ENCODE data around the gene KYNU. TPM values are rescaled to one million over a fixed set of nuclear protein-coding genes. Genes with fewer than 3 reads are reported as not detected.
"Not testable (repeated sequence)": the region's sequence is repeated elsewhere in the genome, so short reads cannot be mapped to it uniquely, and the experiment has no call there.

Gene KYNU
- total RNA-seq, 1 donor: 0.54 TPM

GRCh38 chr2:142993771-142994170 lies 116.3 kb downstream of the KYNU start:
- no peak for DNase-seq (ENCODE audit: low read depth in 2 of 3, low spot score in 2 of 3)

DNA sequence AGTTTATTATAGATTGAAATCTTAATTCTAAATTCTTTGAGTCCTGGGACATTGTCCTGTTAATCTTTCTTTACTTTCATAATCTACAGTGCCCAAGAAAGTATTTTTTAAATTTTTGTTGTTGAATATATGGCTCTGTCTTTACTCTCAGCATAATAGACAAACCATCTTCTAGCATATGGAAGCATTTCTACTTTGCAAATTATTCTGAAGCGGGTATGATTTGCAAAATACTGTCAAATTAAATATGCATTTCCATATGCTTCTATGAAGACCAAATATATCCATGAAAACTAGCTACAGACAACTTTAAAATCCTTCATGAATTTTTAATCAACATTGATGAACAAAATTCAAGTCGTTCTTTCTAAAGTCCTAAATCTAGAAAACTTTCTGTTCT lies 117.2 kb downstream of the KYNU start:
- no peak for DNase-seq (ENCODE audit: low read depth in 2 of 3, low spot score in 2 of 3)

GRCh38 chr2:142997231-142997630 lies 119.8 kb downstream of the KYNU start:
- DNase-seq (ENCODE audit: low read depth in 2 of 3, low spot score in 2 of 3): no peak

DNA sequence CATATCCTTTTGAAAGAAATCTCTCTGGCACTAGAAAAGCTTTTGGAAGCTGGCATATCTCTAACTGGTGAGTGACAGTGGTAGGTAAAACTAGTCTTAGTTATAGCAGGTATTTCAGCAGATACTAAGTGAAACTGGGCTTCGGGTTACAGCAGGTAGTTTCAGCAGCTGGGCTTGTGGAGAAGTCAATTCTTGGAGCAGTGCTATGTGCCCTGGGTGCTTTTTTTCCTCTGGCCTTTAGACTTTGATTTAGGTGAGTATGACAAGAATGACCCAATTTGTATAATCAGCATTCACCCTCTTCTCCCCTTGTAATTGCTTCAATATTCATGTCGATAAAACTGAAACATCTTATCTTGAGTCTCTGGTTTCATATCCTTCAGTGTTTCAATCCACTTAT lies 123.1 kb downstream of the KYNU start:
- no peak for DNase-seq (ENCODE audit: low read depth in 2 of 3, low spot score in 2 of 3)

DNA sequence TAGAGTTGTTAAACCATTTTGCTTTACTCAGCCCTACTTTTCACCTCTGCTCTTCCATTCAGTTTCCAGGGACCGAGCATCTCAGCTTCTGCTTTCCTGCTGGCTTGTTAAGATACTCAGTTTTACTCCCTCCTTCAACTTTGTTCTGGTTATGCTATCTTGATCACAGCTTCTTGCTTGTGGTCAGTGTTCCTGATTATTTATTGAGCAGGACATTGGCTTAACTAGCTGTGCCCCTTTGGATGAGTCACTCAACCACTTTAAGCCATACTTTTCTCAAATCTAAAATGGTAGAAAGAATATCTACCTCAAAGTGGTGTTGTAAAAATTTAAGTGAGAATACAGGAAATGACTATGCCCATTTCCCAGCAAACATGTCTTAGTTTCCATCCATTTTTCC lies 124.0 kb downstream of the KYNU start:
- no peak for DNase-seq (ENCODE audit: low read depth in 2 of 3, low spot score in 2 of 3)

DNA sequence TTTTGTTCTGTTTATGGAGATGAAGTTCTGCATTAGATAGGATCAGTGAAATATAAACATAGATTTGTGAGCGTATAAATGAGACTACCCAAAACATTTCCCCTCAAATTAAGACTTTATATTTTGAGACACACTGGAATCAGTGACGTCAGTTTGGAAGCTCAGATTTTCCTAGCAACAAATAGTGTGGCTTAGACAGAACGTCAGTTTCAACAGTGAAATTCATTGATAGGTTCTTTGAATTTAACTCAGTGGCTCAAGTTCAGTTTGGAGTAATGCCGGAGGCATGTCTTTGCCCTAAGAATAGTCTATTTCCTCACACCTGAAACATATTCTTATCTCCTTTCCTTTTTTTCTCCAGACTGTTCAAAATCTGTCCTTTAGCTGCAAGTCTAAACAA lies 138.2 kb downstream of the KYNU start:
- DNase-seq (ENCODE audit: low read depth in 2 of 3, low spot score in 2 of 3): no peak

- DNase-seq (ENCODE audit: low read depth in 2 of 3, low spot score in 2 of 3): peak in 1 of 3 donors; percentile 11
Measured at GRCh38 chr2:143026411-143027054, 149.1 kb downstream of the KYNU start.

DNA sequence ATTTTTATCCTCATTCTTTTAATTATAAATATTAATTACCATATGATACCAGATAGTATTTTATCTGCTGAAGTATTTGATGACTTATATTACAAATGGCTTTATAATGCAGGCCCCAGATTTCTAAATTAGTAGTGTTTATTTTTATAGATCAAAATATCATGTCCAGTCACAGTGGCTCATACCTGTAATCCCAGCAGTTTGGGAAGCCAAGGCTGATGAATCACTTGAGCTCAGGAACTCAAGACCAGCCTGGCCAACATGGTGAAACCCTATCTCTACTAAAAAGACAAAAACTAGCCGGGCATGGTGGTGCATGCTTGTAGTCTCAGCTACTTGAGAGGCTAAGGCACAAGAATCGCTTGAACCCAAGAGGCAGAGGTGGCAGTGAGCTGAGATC lies 151.7 kb downstream of the KYNU start:
- DNase-seq (ENCODE audit: low read depth in 2 of 3, low spot score in 2 of 3): no peak

DNA sequence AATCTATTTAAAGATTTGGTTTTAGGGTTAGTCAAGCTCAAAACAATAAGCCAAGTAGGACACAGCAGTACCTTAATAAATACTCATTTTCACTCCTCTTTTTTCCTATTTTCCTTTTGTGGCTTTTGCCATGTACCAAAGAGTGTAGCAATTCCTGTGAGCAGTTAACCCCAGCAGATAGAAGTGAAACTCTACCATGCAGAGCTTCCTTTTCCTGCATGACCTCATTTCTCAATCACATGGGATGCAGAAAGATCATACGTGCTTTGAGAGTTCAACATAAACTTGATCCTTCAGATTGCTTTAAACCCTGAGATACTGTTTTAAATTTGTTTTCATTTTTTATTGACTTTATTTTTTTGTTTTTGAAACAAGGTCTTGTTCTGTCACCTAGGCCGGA lies 152.7 kb downstream of the KYNU start:
- peak in 2 of 3 donors; percentile 7 to 27 for DNase-seq (ENCODE audit: low read depth in 2 of 3, low spot score in 2 of 3)

DNA sequence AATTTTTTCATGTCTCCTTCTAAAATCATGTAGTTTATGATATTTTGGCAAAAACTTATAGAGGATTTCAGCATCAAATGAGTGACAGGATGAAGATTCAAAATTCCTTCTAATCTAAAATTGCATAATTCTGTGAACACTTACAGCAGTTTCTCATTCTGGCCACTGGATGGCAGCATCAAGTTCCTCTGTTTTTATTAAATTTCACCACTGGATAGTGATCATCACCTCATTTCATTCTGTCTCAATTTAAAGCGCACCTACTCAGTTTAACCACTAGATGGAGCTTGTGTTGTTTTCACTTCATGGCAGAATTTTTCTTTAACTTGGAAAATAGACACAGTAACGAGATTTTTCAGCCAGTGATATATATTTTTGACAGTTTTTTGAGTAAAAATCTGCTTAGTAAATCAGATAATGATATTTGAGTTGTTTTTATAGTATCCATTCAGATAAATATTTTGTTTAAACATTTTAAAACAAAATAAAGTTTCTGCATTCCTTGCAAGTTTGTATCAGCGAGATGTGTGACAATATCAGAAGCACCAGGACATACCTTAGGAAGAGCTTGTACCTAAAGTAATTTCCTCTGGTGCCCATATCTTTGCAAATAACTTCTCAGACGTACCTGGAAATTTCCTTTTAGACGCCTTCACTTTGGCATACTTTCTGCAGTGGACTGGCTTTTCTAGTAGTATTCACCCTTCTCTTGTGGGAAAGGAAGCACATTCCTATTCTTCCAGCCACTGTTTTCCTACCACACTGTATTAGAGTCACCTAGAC lies 157.0 kb downstream of the KYNU start:
- DNase-seq (ENCODE audit: low read depth in 2 of 3, low spot score in 2 of 3): peak; percentile 41 to 91 (median 76)

- no peak for DNase-seq (ENCODE audit: low read depth in 2 of 3, low spot score in 2 of 3)
Measured at GRCh38 chr2:143051465-143051864, 174.0 kb downstream of the KYNU start.

- DNase-seq (ENCODE audit: low read depth in 2 of 3, low spot score in 2 of 3): not testable (repeated sequence)
Measured at GRCh38 chr2:143053437-143053836, 176.0 kb downstream of the KYNU start.

DNA sequence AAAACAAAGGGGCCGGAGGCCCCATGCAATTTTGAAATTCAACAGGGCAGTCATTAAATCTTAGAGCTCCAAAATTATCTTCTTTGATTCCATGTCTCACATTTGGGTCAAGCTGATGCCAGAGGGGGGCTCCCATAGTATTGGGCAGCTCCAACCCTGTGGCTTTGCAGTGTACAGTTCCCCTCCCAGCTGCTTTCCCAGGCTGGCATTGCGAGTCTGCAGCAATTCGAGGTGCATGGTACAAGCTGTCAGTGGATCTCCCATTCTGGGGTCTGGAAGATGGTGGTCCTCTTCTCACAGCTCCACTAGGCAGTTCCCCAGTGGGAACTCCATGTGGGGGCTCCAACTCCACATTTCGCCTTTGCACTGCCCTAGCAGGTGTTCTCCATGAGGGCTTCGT lies 179.1 kb downstream of the KYNU start:
- no peak for DNase-seq (ENCODE audit: low read depth in 2 of 3, low spot score in 2 of 3)

GRCh38 chr2:143058851-143059250 lies 181.4 kb downstream of the KYNU start:
- no peak for DNase-seq (ENCODE audit: low read depth in 2 of 3, low spot score in 2 of 3)

DNA sequence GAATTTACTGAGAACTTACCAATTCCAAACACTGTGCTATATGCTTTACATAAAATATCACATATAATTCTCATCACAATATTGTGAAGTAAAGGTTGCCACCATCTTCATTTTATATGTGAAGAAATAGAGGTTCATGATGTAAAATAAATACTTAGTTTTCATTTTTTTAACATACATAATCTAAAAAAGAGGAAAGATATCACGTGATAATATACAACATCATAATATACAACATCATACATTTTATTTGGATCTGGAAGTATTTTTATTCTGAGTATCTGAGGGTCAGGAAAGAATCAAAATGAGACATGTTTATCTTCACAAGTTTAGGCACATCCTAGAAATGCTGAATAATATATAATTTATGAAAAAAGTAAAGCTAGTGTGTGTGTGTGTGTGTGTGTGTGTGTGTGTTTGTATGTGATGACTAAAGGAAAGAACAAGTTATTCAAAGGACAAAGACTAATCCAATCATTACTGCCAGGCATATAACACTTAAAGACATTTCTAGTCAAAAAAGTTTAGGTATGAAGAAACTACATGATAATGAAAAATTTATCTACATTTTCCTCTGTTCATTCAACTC lies 186.2 kb downstream of the KYNU start:
- no peak for DNase-seq (ENCODE audit: low read depth in 2 of 3, low spot score in 2 of 3)

- DNase-seq (ENCODE audit: low read depth in 2 of 3, low spot score in 2 of 3): no peak
Measured at GRCh38 chr2:143068094-143068493, 190.6 kb downstream of the KYNU start.

GRCh38 chr2:143068509-143068908 lies 191.0 kb downstream of the KYNU start:
- peak in 2 of 3 donors; percentile 50 to 85 for DNase-seq (ENCODE audit: low read depth in 2 of 3, low spot score in 2 of 3)

- DNase-seq (ENCODE audit: low read depth in 2 of 3, low spot score in 2 of 3): no peak
Measured at GRCh38 chr2:143070704-143071103, 193.2 kb downstream of the KYNU start.

- DNase-seq (ENCODE audit: low read depth in 2 of 3, low spot score in 2 of 3): no peak
Measured at GRCh38 chr2:143071185-143071876, 193.9 kb downstream of the KYNU start.

DNA sequence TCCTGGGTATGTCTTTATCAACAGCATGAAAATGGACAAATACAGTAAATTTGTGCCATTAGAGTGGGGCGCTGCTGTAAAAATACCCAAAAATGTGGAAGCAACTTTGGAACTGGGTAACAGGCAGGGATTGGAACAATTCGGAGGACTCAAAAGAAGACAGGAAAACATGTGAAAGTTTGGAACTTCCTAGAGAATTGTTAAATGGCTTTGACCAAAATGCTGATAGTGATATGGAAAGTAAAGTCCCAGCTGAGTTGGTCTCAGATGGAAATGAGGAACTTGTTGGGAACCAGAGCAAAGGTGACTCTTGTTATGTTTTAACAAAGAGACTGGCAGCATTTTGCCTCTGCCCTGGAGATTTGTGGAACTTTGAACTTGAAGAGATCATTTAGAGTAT lies 197.4 kb downstream of the KYNU start:
- DNase-seq (ENCODE audit: low read depth in 2 of 3, low spot score in 2 of 3): not testable (repeated sequence)

GRCh38 chr2:143075711-143076110 lies 198.2 kb downstream of the KYNU start:
- no peak for DNase-seq (ENCODE audit: low read depth in 2 of 3, low spot score in 2 of 3)
